GM18505 (cell line): ENCODE data around the gene NFATC1.

Source experiments
- ATAC-seq: cut with Tn5 transposase; IDR thresholded peaks from one replicate; pipeline ENCODE4 v1.9.1; 2021; ENCODE audit not compliant: unreplicated experiment
- POLR2A ChIP-seq: IDR thresholded peaks from 4 replicates; pipeline ENCODE4 v1.6.1; 2011; ENCODE audit warnings: borderline replicate concordance; ENCODE audit not compliant: insufficient read depth, insufficient read length; ENCODE audit errors: extremely low read depth

NFATC1 gene

GRCh38 chr18:79489051-79489898, 93.5 kb downstream of the NFATC1 start:
- no peak for TF ChIP-seq POLR2A
- ATAC-seq, result no peak

GRCh38 chr18:79489899-79490625, 94.3 kb downstream of the NFATC1 start:
- no peak for TF ChIP-seq POLR2A
- no peak for ATAC-seq

- TF ChIP-seq POLR2A, result no peak
- no peak for ATAC-seq
These were observed 94.9 kb downstream of the NFATC1 start for GRCh38 chr18:79490626-79491041.

GRCh38 chr18:79491081-79491551, 95.4 kb downstream of the NFATC1 start:
- ATAC-seq, result no peak
- no peak for TF ChIP-seq POLR2A

- ATAC-seq, result no peak
- TF ChIP-seq POLR2A, result no peak
These were observed 97.6 kb downstream of the NFATC1 start for GRCh38 chr18:79493211-79493800.

- TF ChIP-seq POLR2A, result no peak
- ATAC-seq, result no peak
These were observed 98.1 kb downstream of the NFATC1 start for GRCh38 chr18:79493801-79494211.

GRCh38 chr18:79494936-79495335, 99.2 kb downstream of the NFATC1 start:
- no peak for TF ChIP-seq POLR2A

GRCh38 chr18:79495591-79496071, 99.9 kb downstream of the NFATC1 start:
- no peak for ATAC-seq
- TF ChIP-seq POLR2A, result no peak

More at GRCh38 chr18:79494936-79495335, 99.2 kb downstream of the NFATC1 start:
- ATAC-seq, result no peak

GRCh38 chr18:79496237-79496977, 100.7 kb downstream of the NFATC1 start:
- ATAC-seq, result no peak
- no peak for TF ChIP-seq POLR2A

- TF ChIP-seq POLR2A, result no peak
- no peak for ATAC-seq
These were observed 101.4 kb downstream of the NFATC1 start for GRCh38 chr18:79496978-79497637.

GRCh38 chr18:79497638-79498081, 101.9 kb downstream of the NFATC1 start:
- TF ChIP-seq POLR2A, result no peak
- peak; percentile 74 for ATAC-seq

GRCh38 chr18:79498662-79499061, 102.9 kb downstream of the NFATC1 start:
- no peak for TF ChIP-seq POLR2A
- no peak for ATAC-seq

- TF ChIP-seq POLR2A, result no peak
- ATAC-seq, result no peak
These were observed 105.3 kb downstream of the NFATC1 start for GRCh38 chr18:79501006-79501405.

GRCh38 chr18:79502782-79503181, 107.1 kb downstream of the NFATC1 start:
- no peak for ATAC-seq
- TF ChIP-seq POLR2A, result no peak
